NT2/D1 (cell line): ENCODE results near the gene AHI1.

ENCODE experiments used
- DNase-seq: peaks from one replicate; pipeline ENCODE4 v3.0.0-alpha.2; 2011; ENCODE audit warnings: low read depth, low spot score
- H3K27me3 ChIP-seq: 2 replicates; pipeline ENCODE4 v1.6.0; 2011; ENCODE audit warnings: mild to moderate bottlenecking; ENCODE audit not compliant: insufficient read length, insufficient read depth
- H3K36me3 ChIP-seq: 2 replicates; pipeline ENCODE4 v1.6.1; 2011; ENCODE audit warnings: mild to moderate bottlenecking, low read length, mixed read lengths; ENCODE audit not compliant: insufficient read depth, insufficient read length
- H3K4me1 ChIP-seq: 2 replicates; pipeline ENCODE4 v1.5.1; 2011; ENCODE audit not compliant: insufficient read depth, insufficient read length
- H3K4me3 ChIP-seq: 2 replicates; pipeline ENCODE4 v1.5.1; 2011; ENCODE audit warnings: low read depth; ENCODE audit not compliant: insufficient read length
- H3K9ac ChIP-seq: 2 replicates; pipeline ENCODE4 v1.6.0; 2011; ENCODE audit warnings: low read depth; ENCODE audit not compliant: insufficient read length
- H3K9me3 ChIP-seq: 2 replicates; pipeline ENCODE4 v1.5.1; 2011; ENCODE audit warnings: mild to moderate bottlenecking, low read length; ENCODE audit not compliant: insufficient read depth
- SUZ12 ChIP-seq: IDR thresholded peaks from 2 replicates; pipeline ENCODE4 v1.6.1; 2011; ENCODE audit not compliant: insufficient read length, insufficient read depth; ENCODE audit errors: extremely low read depth
- YY1 ChIP-seq: IDR thresholded peaks from 2 replicates; pipeline ENCODE4 v1.6.1; 2011; ENCODE audit not compliant: insufficient read length, insufficient read depth
- ZNF274 ChIP-seq: IDR thresholded peaks from 2 replicates; pipeline ENCODE4 v1.6.1; 2011; ENCODE audit warnings: mild to moderate bottlenecking, low read depth, low read length

AHI1 gene

DNA sequence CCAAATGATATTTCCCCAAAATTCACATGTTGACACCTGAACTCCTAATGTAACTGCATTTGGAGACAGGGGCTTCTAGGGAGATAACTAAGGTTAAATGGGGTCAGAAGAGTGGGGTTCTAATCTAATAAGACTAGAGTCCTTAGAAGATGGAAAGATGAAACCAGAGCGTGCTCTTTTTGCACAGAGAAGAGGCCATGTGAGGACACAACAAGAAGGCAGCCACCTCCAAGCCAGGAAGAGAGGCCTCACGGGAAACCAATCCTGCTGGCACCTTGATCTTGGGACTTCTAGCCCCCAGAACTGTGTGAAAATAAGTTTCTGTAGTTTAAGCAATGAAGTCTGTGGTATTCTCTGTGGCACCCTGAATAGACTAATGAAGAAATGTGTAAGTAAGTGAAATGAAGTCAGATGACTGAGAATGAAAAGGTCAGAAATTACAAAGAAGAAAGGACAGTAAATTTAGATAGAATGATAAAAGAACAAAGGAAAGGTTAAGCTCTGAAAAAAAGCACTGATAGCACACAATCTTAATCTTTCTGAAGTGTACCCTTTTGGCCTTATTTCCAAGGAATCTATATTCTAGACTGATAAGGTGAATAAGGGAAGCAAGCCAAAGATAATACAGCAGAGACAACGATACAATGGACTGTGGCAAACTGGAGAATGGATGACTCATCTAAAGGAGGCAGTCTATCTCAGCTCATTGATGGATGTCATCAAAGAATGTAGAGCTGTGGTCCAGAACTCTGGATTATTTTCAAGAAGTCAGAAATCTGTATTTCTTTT is 206.1 kb downstream of the AHI1 start:
- Histone ChIP-seq H3K4me1 (no peaks in the 10 kb centered on the region), H3K36me3 (peaks cover 2% of the 10 kb centered on the region), H3K4me3 (no peak overlapping the region), H3K9ac (no peak overlapping the region), H3K9me3 (no peaks in the 10 kb centered on the region), H3K27me3 (no peaks in the 10 kb centered on the region)
- no peak for DNase-seq
- no peak for TF ChIP-seq YY1
- no peak for TF ChIP-seq ZNF274
- TF ChIP-seq SUZ12, result no peak

DNA sequence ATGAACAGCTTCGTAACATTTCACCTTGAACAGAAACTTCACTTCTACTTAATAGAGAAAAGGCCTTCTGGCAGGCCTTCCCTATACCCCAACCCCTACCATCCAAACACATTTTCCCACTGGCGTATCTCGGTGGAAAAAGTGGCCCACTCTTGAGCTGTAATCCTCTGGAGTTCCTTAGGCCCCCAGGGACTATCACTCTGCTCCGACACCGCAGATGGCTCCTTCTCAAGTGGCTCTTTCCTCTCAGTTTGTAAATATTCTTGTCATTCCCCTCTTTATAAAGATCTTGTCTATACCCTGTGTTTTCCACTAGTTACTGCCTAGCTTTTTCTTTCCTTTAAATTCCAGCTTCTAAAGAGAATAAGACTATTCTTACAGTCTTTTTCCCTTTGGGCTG is 207.7 kb downstream of the AHI1 start:
- H3K36me3 ChIP-seq, result peaks cover 2% of the 10 kb centered on the region
- no peak for TF ChIP-seq ZNF274
- TF ChIP-seq YY1, result no peak
- TF ChIP-seq SUZ12, result no peak

DNA sequence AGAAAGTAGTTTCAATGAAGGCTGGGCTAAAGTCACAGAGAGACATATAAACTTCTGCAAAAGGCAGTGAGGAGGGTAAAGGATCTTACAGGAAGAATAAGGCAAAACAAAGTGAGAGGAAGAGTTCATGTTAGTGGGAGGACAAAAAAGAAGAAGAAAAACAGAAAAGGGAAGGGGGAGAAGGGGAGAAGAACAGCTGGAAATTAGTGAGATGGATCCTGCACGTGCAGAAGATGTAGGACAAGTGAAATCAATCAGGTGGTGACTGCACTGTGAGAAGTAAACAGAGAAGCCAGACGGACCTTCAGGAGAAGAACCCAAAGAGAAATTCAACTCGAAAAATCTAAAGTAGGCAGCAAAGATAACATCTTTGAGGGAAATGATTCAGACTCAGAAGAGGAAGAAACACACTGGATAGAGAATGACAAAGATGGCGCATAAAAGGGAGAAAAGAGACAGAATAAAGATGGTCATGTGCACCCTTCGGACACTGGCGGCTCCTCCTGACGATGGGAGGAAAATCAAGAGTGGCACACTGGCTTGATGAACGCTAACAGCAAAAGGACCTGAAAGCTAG is 210.5 kb downstream of the AHI1 start:
- TF ChIP-seq SUZ12, result no peak
- no peak for TF ChIP-seq YY1
- TF ChIP-seq ZNF274, result no peak
- no peak for DNase-seq
- H3K4me1 ChIP-seq, result no peaks in the 10 kb centered on the region
- no peak overlapping the region for H3K9ac ChIP-seq
- H3K9me3 ChIP-seq, result no peaks in the 10 kb centered on the region
- no peak overlapping the region for H3K4me3 ChIP-seq
- H3K36me3 ChIP-seq, result peaks cover 2% of the 10 kb centered on the region
- H3K27me3 ChIP-seq, result no peaks in the 10 kb centered on the region

More for the DNA sequence above, 207.7 kb downstream of the AHI1 start:
- DNase-seq, result no peak
- no peaks in the 10 kb centered on the region for H3K27me3 ChIP-seq
- no peaks in the 10 kb centered on the region for H3K4me1 ChIP-seq
- no peak overlapping the region for H3K4me3 ChIP-seq
- no peaks in the 10 kb centered on the region for H3K9me3 ChIP-seq
- H3K9ac ChIP-seq, result no peak overlapping the region

DNA sequence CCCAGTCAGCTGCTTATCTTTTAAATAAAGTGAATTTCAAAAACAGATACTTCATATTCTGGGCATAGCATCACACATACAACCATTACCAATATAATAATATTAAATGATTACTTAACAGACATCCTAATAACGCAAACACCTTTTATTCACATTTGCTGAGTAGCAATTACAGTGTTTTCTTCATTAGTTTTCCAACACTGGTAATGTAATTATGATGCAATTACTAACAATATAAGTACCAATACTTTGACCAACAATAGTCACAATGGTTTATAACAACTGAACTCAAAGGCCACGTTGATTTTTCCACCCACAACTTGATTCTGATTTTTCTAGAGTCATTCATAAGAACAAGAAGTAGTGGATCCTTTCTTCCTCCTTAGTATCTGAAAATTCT is 212.4 kb downstream of the AHI1 start:
- TF ChIP-seq ZNF274, result no peak
- no peak for TF ChIP-seq SUZ12
- no peak for TF ChIP-seq YY1
- H3K4me1 ChIP-seq, result no peaks in the 10 kb centered on the region

DNA sequence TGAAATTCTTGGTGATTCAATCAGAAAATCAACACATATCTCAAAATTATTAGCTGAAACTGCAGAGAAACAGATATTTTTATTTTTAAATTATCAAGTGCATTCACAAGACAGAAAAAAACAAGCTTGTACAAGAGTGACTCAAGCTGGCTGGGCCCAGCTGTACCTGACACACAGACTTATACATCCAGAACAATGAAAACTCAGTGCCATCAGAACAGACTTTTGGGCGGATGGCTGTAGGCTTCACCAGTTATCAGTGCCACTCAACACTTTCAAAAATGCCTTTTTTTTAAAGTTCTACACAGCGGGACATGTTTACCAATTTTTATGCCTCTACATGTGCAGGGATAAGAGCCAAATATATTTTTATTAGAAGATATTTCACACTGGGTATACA is 213.6 kb downstream of the AHI1 start:
- Histone ChIP-seq H3K4me3 (no peak overlapping the region), H3K27me3 (no peaks in the 10 kb centered on the region), H3K9me3 (no peaks in the 10 kb centered on the region), H3K9ac (no peak overlapping the region), H3K4me1 (no peaks in the 10 kb centered on the region), H3K36me3 (no peaks in the 10 kb centered on the region)
- TF ChIP-seq ZNF274 (no peak), SUZ12 (no peak), YY1 (no peak)
- no peak for DNase-seq

More for the DNA sequence above, 212.4 kb downstream of the AHI1 start:
- no peaks in the 10 kb centered on the region for H3K9me3 ChIP-seq
- peaks cover 2% of the 10 kb centered on the region for H3K36me3 ChIP-seq
- no peak for DNase-seq
- H3K4me3 ChIP-seq, result no peak overlapping the region
- H3K9ac ChIP-seq, result no peak overlapping the region
- H3K27me3 ChIP-seq, result no peaks in the 10 kb centered on the region

DNA sequence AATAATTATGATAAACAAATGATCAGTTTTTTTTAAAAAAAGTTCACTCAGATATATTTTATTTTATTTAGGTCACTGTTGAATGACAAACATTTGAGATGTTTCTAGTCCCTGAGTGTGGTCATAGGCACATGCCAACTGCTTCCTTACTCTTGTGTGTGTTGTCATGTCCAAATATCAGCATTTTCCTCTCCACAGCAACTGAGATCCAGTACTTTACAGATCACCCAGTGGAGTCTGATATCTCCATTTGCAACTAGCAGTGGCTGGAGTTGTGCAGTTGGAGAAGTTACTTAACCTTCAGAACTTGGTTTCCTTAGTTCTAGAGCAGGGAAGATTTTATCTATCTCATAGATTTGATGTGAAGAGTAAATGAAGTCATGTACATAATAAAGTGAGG is 215.1 kb downstream of the AHI1 start:
- DNase-seq, result no peak
- no peaks in the 10 kb centered on the region for H3K27me3 ChIP-seq
- no peak overlapping the region for H3K9ac ChIP-seq
- no peak overlapping the region for H3K4me3 ChIP-seq
- H3K9me3 ChIP-seq, result no peaks in the 10 kb centered on the region
- no peaks in the 10 kb centered on the region for H3K4me1 ChIP-seq
- H3K36me3 ChIP-seq, result no peaks in the 10 kb centered on the region
- no peak for TF ChIP-seq SUZ12
- no peak for TF ChIP-seq ZNF274
- TF ChIP-seq YY1, result no peak

DNA sequence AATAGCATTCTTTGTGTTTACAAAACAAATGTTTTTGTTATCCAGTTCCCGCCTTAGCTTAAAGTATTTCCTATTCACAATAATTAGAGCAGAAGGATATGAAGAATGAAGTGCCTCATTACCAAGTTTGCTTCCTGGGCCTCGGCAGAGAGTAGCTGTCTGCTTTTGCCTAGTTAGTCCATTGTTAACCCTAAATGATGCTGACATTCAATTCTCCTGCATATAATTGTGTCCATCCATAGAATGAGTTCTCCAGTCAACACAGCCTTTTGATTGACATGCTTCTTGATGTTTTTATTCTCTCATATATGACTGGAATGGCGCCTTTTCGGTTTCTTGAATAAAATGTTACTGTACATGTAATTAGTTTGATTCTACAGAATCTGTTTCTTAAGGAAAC is 215.6 kb downstream of the AHI1 start:
- Histone ChIP-seq H3K27me3 (no peaks in the 10 kb centered on the region), H3K36me3 (no peaks in the 10 kb centered on the region), H3K9ac (no peak overlapping the region), H3K4me3 (no peak overlapping the region), H3K4me1 (no peaks in the 10 kb centered on the region), H3K9me3 (no peaks in the 10 kb centered on the region)
- no peak for TF ChIP-seq YY1
- no peak for TF ChIP-seq SUZ12
- no peak for TF ChIP-seq ZNF274
- DNase-seq, result no peak
